Testis (tissue), 2 donors: ENCODE data around the gene TBC1D4.

Source experiments
- POLR2A ChIP-seq: fragments of 450-650 bp; IDR thresholded peaks from one replicate; pipeline ENCODE4 v1.6.1; 2017; ENCODE audit warnings: antibody characterized with exemption, mild to moderate bottlenecking, moderate library complexity
- TF ChIP-seq, protein P1 (sequence below), 3 experiments: fragments of 450-650 bp in 2 of 3; fragments of 200-600 bp in 1 of 3; sonication (generic) in 1 of 3; IDR thresholded peaks; one replicate each; pipeline ENCODE4 v1.5.1; 2016 to 2019; ENCODE audit warnings: antibody characterized with exemption in 3 of 3, mild to moderate bottlenecking in 2 of 3, moderate library complexity in 1 of 3

DNA sequence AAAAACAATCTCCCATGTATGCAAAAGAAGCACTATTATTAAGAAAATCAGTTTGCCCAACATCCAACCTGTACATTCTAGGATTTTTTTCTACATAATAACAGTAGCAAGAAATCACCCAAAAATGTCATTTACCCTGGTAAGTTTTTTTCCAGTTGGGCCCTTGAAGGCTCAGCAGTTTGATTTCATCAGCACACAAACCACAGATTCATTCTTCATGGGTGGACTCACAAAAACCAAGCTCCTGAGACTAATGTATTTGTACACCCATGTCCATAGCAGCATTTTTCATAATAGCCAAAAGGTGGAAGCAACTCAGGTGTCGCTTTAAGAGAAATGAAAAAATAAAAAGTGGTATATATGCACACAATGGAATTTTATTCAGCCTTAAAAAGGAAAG, 210.1 kb downstream of the TBC1D4 start:
- TF ChIP-seq, protein P1, sequence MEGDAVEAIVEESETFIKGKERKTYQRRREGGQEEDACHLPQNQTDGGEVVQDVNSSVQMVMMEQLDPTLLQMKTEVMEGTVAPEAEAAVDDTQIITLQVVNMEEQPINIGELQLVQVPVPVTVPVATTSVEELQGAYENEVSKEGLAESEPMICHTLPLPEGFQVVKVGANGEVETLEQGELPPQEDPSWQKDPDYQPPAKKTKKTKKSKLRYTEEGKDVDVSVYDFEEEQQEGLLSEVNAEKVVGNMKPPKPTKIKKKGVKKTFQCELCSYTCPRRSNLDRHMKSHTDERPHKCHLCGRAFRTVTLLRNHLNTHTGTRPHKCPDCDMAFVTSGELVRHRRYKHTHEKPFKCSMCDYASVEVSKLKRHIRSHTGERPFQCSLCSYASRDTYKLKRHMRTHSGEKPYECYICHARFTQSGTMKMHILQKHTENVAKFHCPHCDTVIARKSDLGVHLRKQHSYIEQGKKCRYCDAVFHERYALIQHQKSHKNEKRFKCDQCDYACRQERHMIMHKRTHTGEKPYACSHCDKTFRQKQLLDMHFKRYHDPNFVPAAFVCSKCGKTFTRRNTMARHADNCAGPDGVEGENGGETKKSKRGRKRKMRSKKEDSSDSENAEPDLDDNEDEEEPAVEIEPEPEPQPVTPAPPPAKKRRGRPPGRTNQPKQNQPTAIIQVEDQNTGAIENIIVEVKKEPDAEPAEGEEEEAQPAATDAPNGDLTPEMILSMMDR (IDR thresholded peaks at IDR 0.05), result no peak
- TF ChIP-seq POLR2A, result no peak
